IPS DF 19.7 (cell line): ENCODE data around the gene LARP1B.
"Not testable (repeated sequence)": the region's sequence is repeated elsewhere in the genome, so short reads cannot be mapped to it uniquely, and the experiment has no call there.

Source experiments
- DNase-seq: peaks from one replicate; pipeline ENCODE4 v3.0.0-alpha.2; 2013; ENCODE audit warnings: low read depth, low spot score

The LARP1B gene

DNA sequence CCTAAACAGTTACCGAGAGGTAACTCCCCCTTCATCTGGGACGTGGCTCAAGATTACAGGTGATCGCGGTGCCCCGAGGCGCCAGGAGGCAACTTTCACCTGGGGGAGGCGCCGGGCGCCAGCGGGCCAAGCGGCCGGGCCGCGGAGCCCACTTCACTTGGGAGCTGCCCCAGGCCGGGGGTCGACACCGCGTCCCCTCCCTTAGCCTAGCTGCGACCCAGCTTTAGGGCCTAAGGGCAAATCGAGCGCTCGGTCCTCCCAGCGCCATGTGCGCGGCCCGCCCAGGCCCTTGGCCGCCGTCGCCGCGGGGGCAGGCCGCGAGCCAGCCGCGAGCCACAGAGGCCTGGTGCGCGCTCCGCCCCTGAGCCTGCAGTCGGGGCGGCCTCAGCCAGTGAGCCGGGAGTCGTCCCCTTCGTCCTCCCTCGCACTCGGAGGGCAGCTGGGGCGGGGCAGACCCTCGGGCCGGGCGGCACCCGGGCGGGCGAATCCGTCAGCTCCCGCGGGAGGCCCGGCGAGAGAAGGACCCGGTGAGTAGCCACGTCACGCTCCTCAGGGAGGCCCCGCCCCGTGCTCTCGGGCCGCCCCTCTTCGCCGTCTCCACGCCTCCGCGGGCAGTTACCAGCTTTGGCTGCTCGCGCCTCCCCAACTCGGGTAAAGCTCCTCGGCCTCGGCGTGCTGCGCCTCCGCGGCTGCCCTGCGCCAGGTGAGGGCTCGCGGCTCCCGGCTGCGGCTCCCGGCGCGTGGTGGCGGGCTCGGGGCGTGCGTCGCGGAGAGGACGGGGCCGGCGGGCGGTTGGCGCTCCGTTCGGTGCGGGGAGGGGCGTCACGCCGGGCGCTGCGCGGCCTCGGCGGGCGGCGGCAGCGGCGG lies at the start of gene LARP1B:
TSS of gene LARP1B (plus strand) at position 614 of the 867 bp plus-strand sequence. CDS start 13,640 bp downstream, outside the sequence.
- no peak for DNase-seq

GRCh38 chr4:128025319-128025718 lies 35.8 kb upstream of the LARP1B start:
- DNase-seq: no peak

- no peak for DNase-seq
These were observed 31.2 kb upstream of the LARP1B start for GRCh38 chr4:128029907-128030306.

GRCh38 chr4:128031756-128032384 lies 29.2 kb upstream of the LARP1B start:
- no peak for DNase-seq

- no peak for DNase-seq
These were observed 21.5 kb upstream of the LARP1B start for GRCh38 chr4:128039568-128039967.

DNA sequence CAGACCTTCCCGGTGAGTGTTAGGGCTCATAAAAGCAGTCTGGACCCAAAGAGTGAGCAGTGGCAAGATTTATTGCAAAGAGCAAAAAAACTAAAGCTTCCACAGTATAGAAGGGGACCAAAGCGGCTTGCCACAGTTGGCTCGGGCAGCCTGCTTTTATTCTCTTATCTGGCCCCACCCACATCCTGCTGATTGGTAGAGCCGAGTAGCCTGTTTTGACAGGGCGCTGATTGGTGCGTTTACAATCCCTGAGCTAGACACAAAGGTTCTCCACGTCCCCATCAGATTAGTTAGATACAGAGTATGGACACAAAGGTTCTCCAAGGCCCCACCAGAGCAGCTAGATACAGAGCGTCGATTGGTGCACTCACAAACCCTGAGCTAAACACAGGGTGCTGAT lies 14.1 kb upstream of the LARP1B start:
- not testable (repeated sequence) for DNase-seq

DNA sequence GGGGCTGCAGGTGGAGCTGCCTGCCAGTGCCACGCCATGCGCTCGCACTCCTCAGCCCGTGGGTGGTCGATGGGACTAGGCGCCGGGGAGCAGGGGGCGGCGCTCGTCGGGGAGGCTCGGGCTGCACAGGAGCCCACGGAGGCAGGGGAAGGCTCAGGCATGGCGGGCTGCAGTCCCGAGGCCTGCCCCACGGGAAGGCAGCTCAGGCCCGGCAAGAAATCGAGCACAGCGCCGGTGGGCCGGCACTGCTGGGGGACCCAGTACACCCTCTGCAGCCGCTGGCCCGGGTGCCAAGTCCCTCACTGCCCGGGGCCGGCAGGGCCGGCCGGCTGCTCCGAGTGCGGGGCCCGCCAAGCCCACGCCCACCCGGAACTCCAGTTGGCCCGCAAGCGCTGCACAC lies 13.6 kb upstream of the LARP1B start:
- DNase-seq: not testable (repeated sequence)

DNA sequence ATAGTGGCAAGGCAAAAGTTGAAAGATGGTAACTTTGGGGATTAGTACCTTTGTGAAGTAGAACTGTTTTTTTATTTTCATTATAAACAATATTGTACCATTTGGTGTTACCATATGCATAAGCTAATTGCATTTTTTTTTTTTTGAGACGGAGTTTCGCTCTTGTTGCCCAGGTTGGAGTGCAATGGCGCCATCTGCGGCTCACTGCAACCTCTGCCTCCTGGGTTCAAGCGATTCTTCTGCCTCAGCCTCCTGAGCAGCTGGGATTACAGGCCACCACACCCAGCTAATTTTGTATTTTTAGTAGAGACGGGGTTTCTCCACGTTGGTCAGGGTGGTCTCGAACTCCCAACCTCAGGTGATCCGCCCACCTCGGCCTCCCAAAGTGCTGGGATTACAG lies 9.9 kb upstream of the LARP1B start:
- DNase-seq: not testable (repeated sequence)

DNA sequence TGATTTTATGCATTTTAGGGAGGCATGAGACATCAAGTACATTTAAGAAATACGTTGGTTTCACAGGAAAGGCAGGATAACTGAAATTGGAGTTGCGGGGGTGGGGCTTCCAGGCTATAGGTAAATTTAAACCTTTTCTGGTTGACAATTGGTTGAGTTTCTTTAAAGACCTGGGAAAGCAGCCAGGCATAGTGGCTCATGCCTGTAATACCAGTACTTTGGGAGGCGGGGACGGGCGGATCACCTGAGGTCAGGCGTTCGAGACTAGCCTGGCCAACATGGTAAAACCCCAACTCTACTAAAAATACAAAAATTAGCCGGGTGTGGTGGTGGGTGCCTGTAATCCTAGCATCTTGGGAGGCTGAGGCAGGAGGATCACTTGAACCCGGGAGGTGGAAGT lies 6.2 kb upstream of the LARP1B start:
- not testable (repeated sequence) for DNase-seq

GRCh38 chr4:128055441-128056206 lies 5.5 kb upstream of the LARP1B start:
- not testable (repeated sequence) for DNase-seq

- no peak for DNase-seq
These were observed 4.7 kb upstream of the LARP1B start for GRCh38 chr4:128056396-128056795.

DNA sequence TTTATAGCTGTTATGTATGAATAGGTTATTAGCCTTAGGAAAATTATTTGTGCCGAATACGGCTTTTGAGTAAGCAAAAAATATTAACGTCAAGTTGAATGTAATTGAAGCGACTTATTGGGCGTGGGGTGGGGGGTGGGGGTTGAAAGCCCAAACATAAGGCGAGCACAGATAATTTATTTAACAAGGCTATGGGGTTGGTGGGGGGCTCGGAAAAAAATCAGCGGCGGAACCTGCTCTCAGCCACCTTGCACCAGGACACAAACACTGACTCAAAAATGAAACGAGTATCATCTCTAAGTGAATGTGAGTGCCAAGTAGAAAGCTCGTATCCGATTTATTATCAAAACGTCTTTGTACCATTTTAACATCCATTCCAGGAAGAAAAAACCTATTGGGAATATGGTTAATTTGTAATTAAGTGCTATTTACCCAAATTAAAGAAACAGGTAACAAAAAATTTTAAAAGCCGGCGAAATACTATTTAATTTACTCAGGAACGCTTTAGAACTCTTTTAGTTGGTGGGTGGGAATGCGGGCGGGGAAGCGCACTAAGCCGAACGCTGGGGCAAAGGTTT lies 902 bp upstream of the LARP1B start:
- no peak for DNase-seq

DNA sequence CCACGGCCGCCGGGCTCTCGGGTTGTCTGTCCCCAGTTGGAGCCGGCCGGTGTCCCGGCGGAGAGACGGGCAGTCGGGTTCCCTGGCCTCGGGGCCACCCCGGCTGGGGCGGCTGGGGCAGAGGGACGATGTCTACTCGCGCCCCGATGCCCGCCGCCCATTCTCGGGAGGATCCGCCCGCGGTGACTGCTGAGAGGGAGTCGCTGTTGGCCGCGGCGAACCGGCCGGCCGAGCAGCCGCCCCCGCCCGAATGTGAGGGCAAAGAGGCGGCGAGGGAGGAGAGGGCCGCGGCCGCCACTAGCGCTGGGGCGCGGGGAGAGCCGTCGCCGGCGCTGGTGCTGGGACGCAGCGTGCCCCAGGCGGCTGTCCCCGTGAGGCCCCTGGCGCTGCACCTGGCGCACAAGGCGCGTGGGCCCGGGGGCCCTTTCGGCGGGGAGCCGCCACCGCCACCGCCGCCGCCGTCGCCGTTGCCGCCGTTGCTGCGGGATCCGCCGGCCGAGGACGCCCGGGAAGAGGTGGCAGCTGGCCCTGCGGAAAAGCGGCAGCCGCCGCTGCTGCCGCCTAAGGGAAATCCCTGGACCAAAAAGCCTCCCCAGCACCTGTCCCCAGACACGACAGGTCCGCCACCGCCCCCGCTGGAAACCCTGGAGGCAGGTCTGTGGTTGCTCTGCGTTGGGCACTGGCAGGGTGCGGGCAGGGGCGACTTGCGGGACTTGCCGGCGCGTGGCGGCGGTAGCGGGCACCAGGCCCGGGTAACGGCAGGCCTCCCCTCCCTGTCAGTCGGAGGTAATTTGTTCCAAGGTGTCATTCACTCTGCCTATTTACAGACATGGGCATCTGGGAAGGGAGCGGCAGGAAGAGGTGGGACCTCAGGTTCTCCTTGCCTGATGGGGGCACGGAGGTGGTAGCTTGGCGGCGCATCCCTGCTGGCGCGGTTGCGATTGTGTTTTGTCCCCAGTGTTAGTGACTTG lies 739 bp downstream of the LARP1B start:
- no peak for DNase-seq

DNA sequence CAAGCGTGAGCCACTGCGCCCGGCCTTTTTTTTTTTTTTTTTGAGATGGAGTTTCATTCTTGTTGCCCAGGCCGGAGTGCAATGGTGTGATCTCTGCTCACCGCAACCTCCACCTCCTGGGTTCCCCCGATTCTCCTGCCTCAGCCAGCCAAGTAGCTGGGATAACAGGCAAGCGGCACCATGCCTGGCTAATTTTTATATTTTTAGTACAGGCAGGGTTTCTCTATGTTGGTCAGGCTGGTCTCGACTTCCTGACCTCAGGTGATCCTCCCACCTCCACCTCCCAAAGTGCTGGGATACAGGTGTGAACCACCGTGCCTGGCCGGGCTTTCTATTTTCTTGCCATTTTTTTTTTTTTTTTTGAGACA lies 5.3 kb downstream of the LARP1B start:
- not testable (repeated sequence) for DNase-seq

- DNase-seq: no peak
These were observed 7.8 kb downstream of the LARP1B start for GRCh38 chr4:128068918-128069317.

- DNase-seq: no peak
These were observed 15.4 kb downstream of the LARP1B start for GRCh38 chr4:128076464-128076863.

DNA sequence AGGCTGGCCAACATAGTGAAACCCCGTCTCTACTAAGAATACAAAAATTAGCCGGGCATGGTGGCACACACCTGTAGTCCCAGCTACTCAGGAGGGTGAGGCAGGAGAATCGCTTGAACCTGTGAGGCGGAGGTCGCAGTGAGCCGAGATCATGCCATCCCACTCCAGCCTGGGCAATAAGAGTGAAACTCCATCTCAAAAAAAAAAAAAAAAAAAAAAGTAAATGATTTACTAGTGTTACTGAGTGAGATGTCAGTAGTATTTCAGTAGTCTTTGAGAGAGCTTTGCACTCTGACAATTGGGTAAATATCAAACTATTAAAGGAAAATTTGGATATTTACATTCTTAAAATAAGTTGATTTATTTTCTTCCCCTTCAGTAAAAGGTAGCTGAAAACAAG lies 34.2 kb downstream of the LARP1B start:
- not testable (repeated sequence) for DNase-seq

DNA sequence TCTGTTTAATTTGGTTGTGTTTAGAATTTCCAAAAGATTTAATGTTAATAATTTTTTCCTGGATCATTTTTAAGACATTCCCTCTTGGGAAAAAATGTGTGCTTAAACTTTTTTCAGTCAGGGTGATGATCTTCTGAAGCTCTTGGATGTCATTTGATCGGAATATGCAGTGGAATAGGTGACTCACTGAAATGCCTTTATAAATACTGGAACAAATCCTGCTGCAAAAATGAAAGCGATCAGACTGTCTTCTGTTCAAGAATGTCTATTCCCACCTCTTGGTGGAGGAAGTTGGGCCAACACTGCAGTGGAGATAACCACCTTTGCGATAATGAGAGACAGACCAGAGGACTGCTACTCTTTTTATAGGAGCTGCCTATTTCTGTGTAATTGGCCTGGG lies 46.7 kb downstream of the LARP1B start:
- DNase-seq: no peak

- no peak for DNase-seq
These were observed 61.9 kb downstream of the LARP1B start for GRCh38 chr4:128123036-128123435.

- no peak for DNase-seq
These were observed 69.5 kb downstream of the LARP1B start for GRCh38 chr4:128130621-128131020.

GRCh38 chr4:128134925-128135324 lies 73.8 kb downstream of the LARP1B start:
- DNase-seq: no peak
